HCT116 (cell line): ENCODE results near the gene RUNDC3A. TPM values are rescaled to one million over a fixed set of nuclear protein-coding genes. Genes with fewer than 3 reads are reported as not detected.
A peak's percentile ranks its signal among the peaks of the same experiment; 100 is the strongest.

Experiments
- ATAC-seq: fragments of 200-7000 bp; cut with Tn5 transposase; 2 replicates; pipeline ENCODE4 v1.9.1; 2020; ENCODE audit warnings: mild to moderate bottlenecking, moderate library complexity
- BruUV-seq: library from RNA; stranded (reverse); fragments of 400-500 nt; replicated peaks from 2 replicates; lab custom pipeline; 2021; lab: Mats Ljungman, UMichigan
- CTCF ChIA-PET: fragments of 300-600 bp; sonication (Branson Sonifier 250); formaldehyde crosslinking; loops from one replicate; lab custom pipeline; 2021; ENCODE audit warnings: antibody characterized with exemption; lab: Charles Lee
- POLR2A ChIA-PET: fragments of 300-600, 350-600 bp; sonication (Branson Sonifier 250); formaldehyde crosslinking; loops from one replicate; lab custom pipeline; 2021; ENCODE audit warnings: antibody characterized with exemption; lab: Charles Lee
- RAD21 ChIA-PET, 2 experiments: fragments of 300-600 bp; sonication (Branson Sonifier 250); formaldehyde crosslinking; loops; one replicate each; lab custom pipeline; 2023; ENCODE audit warnings: low total read pairs in 2 of 2; ENCODE audit not compliant: uncharacterized antibody in 2 of 2, unreplicated experiment in 2 of 2, low non-redundant PET in 1 of 2; lab: Charles Lee
- DNase-seq: peaks from one replicate; pipeline ENCODE4 v3.0.0-alpha.2; 2010; ENCODE audit warnings: low read depth, low spot score
- H2AFZ ChIP-seq: fragments of 200-600 bp; shearing (Covaris generic), sonication (generic); 2 replicates; pipeline ENCODE4 v1.6.1; 2017; ENCODE audit warnings: low read depth, mixed run types, mixed read lengths, antibody characterized with exemption, low read length; ENCODE audit not compliant: poor library complexity, severe bottlenecking
- H3K27ac ChIP-seq: 2 replicates; pipeline ENCODE4 v1.5.1; 2012; ENCODE audit warnings: low read depth, low read length
- H3K27me3 ChIP-seq: fragments of 200-600 bp; sonication (generic); 2 replicates; pipeline ENCODE4 v1.6.1; 2016; ENCODE audit warnings: mixed run types, low read length, mixed read lengths; ENCODE audit not compliant: insufficient read depth
- H3K36me3 ChIP-seq, 2 experiments: fragments of 200-500 bp in 1 of 2; fragments of 200-600 bp in 1 of 2; sonication (Bioruptor generic) in 1 of 2; sonication (generic) in 1 of 2; 2 replicates each; pipeline versions ENCODE4 v1.5.1 to v1.6.1; 2014 to 2016; ENCODE audit warnings: low read length in 2 of 2, inconsistent platforms in 1 of 2, mixed read lengths in 1 of 2, mixed run types in 1 of 2; ENCODE audit not compliant: insufficient read depth in 2 of 2, control insufficient read depth in 1 of 2
- H3K4me1 ChIP-seq, 2 experiments: fragments of 200-600 bp in 1 of 2; sonication (generic) in 1 of 2; 2 replicates each; pipeline versions ENCODE4 v1.5.1 to v1.6.1; 2012 to 2017; ENCODE audit warnings: low read length in 2 of 2, inconsistent platforms in 1 of 2, mild to moderate bottlenecking in 1 of 2, mixed read lengths in 1 of 2, mixed run types in 1 of 2, moderate library complexity in 1 of 2; ENCODE audit not compliant: insufficient read depth in 2 of 2, control insufficient read depth in 1 of 2
- H3K4me2 ChIP-seq: fragments of 200-600 bp; sonication (generic); 2 replicates; pipeline ENCODE4 v1.6.1; 2017; ENCODE audit warnings: mixed run types, low read length, mixed read lengths
- H3K4me3 ChIP-seq, 2 experiments: fragments of 200-600 bp in 1 of 2; sonication (generic) in 1 of 2; replicated peaks in 1 of 2; 2 replicates each; pipeline ENCODE4 v1.5.1; 2011 to 2016; ENCODE audit warnings: low read length in 2 of 2, control low read depth in 1 of 2, low read depth in 1 of 2, mild to moderate bottlenecking in 1 of 2, mixed read lengths in 1 of 2, mixed run types in 1 of 2
- H3K79me2 ChIP-seq: fragments of 200-600 bp; sonication (generic); 2 replicates; pipeline ENCODE4 v1.6.1; 2017; ENCODE audit warnings: mild to moderate bottlenecking, mixed run types, low read length, moderate library complexity, mixed read lengths; ENCODE audit not compliant: insufficient read depth
- H3K9ac ChIP-seq: fragments of 200-600 bp; sonication (generic); 2 replicates; pipeline ENCODE4 v1.6.1; 2016; ENCODE audit warnings: low read length, mixed read lengths
- H3K9me2 ChIP-seq: fragments of 200-600 bp; sonication (generic), shearing (Covaris generic); 2 replicates; pipeline ENCODE4 v1.6.1; 2017; ENCODE audit warnings: mixed run types, mild to moderate bottlenecking, moderate library complexity; ENCODE audit not compliant: insufficient read depth
- H3K9me3 ChIP-seq, 2 experiments: fragments of 200-500 bp in 1 of 2; fragments of 200-600 bp in 1 of 2; sonication (Bioruptor generic) in 1 of 2; sonication (generic) in 1 of 2; 2 replicates each; pipeline ENCODE4 v1.6.1; 2014 to 2017; ENCODE audit warnings: low read length in 2 of 2, mixed read lengths in 2 of 2, inconsistent platforms in 1 of 2, low read depth in 1 of 2, mild to moderate bottlenecking in 1 of 2, mixed run types in 1 of 2, moderate library complexity in 1 of 2; ENCODE audit not compliant: control insufficient read depth in 1 of 2, insufficient read depth in 1 of 2
- H4K20me1 ChIP-seq: fragments of 200-600 bp; sonication (generic), shearing (Covaris generic); 2 replicates; pipeline ENCODE4 v1.6.1; 2017; ENCODE audit warnings: mixed run types, mild to moderate bottlenecking, moderate library complexity; ENCODE audit not compliant: insufficient read depth
- EZH2phosphoT487 ChIP-seq: fragments of 200-600 bp; IDR thresholded peaks from 2 replicates; pipeline ENCODE4 v1.6.1; 2018; ENCODE audit warnings: antibody characterized with exemption, borderline replicate concordance
- FOSL1 ChIP-seq: IDR thresholded peaks from 2 replicates; pipeline ENCODE4 v1.6.1; 2012; ENCODE audit warnings: low read depth
- RAD21 ChIP-seq: IDR thresholded peaks from 2 replicates; pipeline ENCODE4 v1.6.1; 2012; ENCODE audit warnings: low read depth, mild to moderate bottlenecking
- ZNF274 ChIP-seq: fragments of 200-500 bp; sonication (Bioruptor generic); IDR thresholded peaks from 2 replicates; pipeline ENCODE4 v1.6.1; 2014; ENCODE audit warnings: mild to moderate bottlenecking, low read depth, low read length, inconsistent platforms
- intact Hi-C: fragments of 100-400 bp; cut with micrococcal nuclease; formaldehyde crosslinking; loops from 2 replicates; pipeline ENCODE4 v1.10.0; 2022
- total RNA-seq: library from RNA; stranded (reverse); gene quantifications from one replicate; pipeline ENCODE4 v1.2.1, GENCODE V29; 2021; ENCODE audit not compliant: unreplicated experiment
- TF ChIP-seq, protein P1 (sequence below): IDR thresholded peaks from 2 replicates; pipeline ENCODE4 v1.6.1; 2012; ENCODE audit warnings: low read depth
- TF ChIP-seq, protein P2 (sequence below), 3 experiments: fragments of 200-600 bp in 1 of 3; sonication (generic) in 1 of 3; IDR thresholded peaks in 2 of 3; conservative IDR thresholded peaks in 1 of 3; 2 replicates each; pipeline ENCODE4 v1.5.1; 2012 to 2017; ENCODE audit warnings: low read depth in 2 of 3, low read length in 2 of 3, antibody characterized with exemption in 1 of 3, borderline replicate concordance in 1 of 3, control low read depth in 1 of 3, mild to moderate bottlenecking in 1 of 3, mixed read lengths in 1 of 3, mixed run types in 1 of 3, moderate library complexity in 1 of 3; ENCODE audit not compliant: insufficient read depth in 1 of 3

The RUNDC3A gene
- total RNA-seq, 1 experiment from 2014 or later: 0.61 TPM

DNA sequence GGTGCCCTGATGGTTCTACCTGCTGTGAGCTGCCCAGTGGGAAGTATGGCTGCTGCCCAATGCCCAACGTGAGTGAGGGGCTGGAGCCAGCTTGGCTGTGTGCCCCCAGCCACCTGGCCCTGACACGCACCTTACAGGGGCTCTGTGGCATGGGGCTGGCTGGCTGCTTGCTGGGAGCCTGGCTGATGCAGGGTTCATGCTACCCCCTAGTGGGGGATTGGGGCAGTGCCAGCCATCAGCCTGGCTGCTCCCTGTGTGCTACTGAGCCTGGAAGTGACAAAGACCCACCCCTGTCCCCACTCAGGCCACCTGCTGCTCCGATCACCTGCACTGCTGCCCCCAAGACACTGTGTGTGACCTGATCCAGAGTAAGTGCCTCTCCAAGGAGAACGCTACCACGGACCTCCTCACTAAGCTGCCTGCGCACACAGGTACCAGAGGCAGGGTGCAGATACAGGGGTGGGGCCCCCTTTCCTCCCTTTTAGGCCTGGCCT, 42.4 kb downstream of the RUNDC3A start:
- H3K79me2 ChIP-seq: no peaks in the 10 kb centered on the region
- no peak overlapping the region for H3K27ac ChIP-seq
- ChIA-PET CTCF (interaction anchor here (0.5 to 2.3 kb wide), 7 partner anchors 10 to 183 kb away, joined by 3 to 13 read pairs (median 4); no protein-coding TSS in a partner anchor), RAD21 (no interaction called here), POLR2A (no interaction called here)
- H4K20me1 ChIP-seq: no peaks in the 10 kb centered on the region
- ATAC-seq (peak; percentile 91), DNase-seq (no peak)
- no peaks in the 10 kb centered on the region for H3K27me3 ChIP-seq
- intact Hi-C loops: no loop called here
- peaks cover 4 to 7% of the 10 kb centered on the region in 2 experiments; a peak in 2 of 4 replicates for H3K4me1 ChIP-seq
- H3K36me3 ChIP-seq: peaks cover 0 to 4% of the 10 kb centered on the region in 2 experiments; a peak in 1 of 4 replicates
- TF ChIP-seq, protein P1, sequence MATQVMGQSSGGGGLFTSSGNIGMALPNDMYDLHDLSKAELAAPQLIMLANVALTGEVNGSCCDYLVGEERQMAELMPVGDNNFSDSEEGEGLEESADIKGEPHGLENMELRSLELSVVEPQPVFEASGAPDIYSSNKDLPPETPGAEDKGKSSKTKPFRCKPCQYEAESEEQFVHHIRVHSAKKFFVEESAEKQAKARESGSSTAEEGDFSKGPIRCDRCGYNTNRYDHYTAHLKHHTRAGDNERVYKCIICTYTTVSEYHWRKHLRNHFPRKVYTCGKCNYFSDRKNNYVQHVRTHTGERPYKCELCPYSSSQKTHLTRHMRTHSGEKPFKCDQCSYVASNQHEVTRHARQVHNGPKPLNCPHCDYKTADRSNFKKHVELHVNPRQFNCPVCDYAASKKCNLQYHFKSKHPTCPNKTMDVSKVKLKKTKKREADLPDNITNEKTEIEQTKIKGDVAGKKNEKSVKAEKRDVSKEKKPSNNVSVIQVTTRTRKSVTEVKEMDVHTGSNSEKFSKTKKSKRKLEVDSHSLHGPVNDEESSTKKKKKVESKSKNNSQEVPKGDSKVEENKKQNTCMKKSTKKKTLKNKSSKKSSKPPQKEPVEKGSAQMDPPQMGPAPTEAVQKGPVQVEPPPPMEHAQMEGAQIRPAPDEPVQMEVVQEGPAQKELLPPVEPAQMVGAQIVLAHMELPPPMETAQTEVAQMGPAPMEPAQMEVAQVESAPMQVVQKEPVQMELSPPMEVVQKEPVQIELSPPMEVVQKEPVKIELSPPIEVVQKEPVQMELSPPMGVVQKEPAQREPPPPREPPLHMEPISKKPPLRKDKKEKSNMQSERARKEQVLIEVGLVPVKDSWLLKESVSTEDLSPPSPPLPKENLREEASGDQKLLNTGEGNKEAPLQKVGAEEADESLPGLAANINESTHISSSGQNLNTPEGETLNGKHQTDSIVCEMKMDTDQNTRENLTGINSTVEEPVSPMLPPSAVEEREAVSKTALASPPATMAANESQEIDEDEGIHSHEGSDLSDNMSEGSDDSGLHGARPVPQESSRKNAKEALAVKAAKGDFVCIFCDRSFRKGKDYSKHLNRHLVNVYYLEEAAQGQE: no peak
- TF ChIP-seq FOSL1 (no peak), RAD21 (peak; percentile 87), ZNF274 (no peak), EZH2phosphoT487 (no peak)
- TF ChIP-seq, protein P2, sequence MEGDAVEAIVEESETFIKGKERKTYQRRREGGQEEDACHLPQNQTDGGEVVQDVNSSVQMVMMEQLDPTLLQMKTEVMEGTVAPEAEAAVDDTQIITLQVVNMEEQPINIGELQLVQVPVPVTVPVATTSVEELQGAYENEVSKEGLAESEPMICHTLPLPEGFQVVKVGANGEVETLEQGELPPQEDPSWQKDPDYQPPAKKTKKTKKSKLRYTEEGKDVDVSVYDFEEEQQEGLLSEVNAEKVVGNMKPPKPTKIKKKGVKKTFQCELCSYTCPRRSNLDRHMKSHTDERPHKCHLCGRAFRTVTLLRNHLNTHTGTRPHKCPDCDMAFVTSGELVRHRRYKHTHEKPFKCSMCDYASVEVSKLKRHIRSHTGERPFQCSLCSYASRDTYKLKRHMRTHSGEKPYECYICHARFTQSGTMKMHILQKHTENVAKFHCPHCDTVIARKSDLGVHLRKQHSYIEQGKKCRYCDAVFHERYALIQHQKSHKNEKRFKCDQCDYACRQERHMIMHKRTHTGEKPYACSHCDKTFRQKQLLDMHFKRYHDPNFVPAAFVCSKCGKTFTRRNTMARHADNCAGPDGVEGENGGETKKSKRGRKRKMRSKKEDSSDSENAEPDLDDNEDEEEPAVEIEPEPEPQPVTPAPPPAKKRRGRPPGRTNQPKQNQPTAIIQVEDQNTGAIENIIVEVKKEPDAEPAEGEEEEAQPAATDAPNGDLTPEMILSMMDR (IDR thresholded peaks at IDR 0.05 in 2 of 3, conservative IDR thresholded peaks at IDR 0.05 in 1 of 3; ENCODE audit: borderline replicate concordance in 1 of 3, insufficient read depth in 1 of 3, low read depth in 2 of 3, low read length in 2 of 3): peak; percentile 75 to 91 (median 84)
- no peak overlapping the region for H3K9ac ChIP-seq
- BruUV-seq: no TSS peak
- no peak overlapping the region for H3K4me2 ChIP-seq
- no peaks in the 10 kb centered on the region for H3K9me3 ChIP-seq
- H3K4me3 ChIP-seq: no peak overlapping the region
- no peaks in the 10 kb centered on the region for H3K9me2 ChIP-seq
- no peak overlapping the region for H2AFZ ChIP-seq
